ENCODE data around the gene DNAJC6.

- TF ChIP-seq, protein P1, sequence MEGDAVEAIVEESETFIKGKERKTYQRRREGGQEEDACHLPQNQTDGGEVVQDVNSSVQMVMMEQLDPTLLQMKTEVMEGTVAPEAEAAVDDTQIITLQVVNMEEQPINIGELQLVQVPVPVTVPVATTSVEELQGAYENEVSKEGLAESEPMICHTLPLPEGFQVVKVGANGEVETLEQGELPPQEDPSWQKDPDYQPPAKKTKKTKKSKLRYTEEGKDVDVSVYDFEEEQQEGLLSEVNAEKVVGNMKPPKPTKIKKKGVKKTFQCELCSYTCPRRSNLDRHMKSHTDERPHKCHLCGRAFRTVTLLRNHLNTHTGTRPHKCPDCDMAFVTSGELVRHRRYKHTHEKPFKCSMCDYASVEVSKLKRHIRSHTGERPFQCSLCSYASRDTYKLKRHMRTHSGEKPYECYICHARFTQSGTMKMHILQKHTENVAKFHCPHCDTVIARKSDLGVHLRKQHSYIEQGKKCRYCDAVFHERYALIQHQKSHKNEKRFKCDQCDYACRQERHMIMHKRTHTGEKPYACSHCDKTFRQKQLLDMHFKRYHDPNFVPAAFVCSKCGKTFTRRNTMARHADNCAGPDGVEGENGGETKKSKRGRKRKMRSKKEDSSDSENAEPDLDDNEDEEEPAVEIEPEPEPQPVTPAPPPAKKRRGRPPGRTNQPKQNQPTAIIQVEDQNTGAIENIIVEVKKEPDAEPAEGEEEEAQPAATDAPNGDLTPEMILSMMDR (IDR thresholded peaks at IDR 0.05; ENCODE audit: low read depth, low read length, poor library complexity, severe bottlenecking): no peak
- no peak for TF ChIP-seq EZH2phosphoT487 (IDR thresholded peaks at IDR 0.05; ENCODE audit: borderline replicate concordance, low read length)
Observed at GRCh38 chr1:65441464-65441863, 132.1 kb downstream of the DNAJC6 start.
